Vagina (tissue), 2 donors: ENCODE results near the gene CSRNP3.

ENCODE experiments used
- POLR2A ChIP-seq, 2 donors: fragments of 450-650 bp; IDR thresholded peaks; one replicate each; pipeline ENCODE4 v1.6.1; 2017; ENCODE audit warnings: antibody characterized with exemption in 2 of 2, mild to moderate bottlenecking in 2 of 2, moderate library complexity in 2 of 2
- TF ChIP-seq, protein P1 (sequence below), 3 experiments: fragments of 450-650 bp in 2 of 3; fragments of 200-600 bp in 1 of 3; sonication (generic) in 1 of 3; IDR thresholded peaks; one replicate each; pipeline ENCODE4 v1.5.1; 2017 to 2019; ENCODE audit warnings: antibody characterized with exemption in 3 of 3, mild to moderate bottlenecking in 2 of 3, moderate library complexity in 2 of 3

DNA sequence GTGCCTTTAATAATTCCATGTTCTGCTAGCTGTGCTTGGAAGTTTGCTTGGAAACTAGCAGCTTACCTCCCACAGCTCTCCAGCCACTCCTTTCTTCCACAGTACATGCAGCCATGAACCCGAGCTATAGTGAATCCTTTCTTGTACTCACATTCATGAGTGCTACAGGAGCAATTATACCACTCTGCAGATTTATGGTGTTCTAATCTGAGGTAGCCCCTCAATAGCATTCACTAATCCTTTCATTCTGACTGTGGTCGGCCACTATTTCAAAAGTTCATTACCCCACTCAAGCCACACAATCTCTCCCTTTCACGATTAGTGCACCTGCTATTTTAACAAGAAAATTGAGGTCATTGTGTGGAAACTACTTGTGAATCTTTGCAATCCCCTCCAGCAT is 53.2 kb downstream of the CSRNP3 start:
- no peak for TF ChIP-seq POLR2A (IDR thresholded peaks at IDR 0.05)
- TF ChIP-seq, protein P1, sequence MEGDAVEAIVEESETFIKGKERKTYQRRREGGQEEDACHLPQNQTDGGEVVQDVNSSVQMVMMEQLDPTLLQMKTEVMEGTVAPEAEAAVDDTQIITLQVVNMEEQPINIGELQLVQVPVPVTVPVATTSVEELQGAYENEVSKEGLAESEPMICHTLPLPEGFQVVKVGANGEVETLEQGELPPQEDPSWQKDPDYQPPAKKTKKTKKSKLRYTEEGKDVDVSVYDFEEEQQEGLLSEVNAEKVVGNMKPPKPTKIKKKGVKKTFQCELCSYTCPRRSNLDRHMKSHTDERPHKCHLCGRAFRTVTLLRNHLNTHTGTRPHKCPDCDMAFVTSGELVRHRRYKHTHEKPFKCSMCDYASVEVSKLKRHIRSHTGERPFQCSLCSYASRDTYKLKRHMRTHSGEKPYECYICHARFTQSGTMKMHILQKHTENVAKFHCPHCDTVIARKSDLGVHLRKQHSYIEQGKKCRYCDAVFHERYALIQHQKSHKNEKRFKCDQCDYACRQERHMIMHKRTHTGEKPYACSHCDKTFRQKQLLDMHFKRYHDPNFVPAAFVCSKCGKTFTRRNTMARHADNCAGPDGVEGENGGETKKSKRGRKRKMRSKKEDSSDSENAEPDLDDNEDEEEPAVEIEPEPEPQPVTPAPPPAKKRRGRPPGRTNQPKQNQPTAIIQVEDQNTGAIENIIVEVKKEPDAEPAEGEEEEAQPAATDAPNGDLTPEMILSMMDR (IDR thresholded peaks at IDR 0.05) = no peak
